ENCODE results near the gene CABCOCO1.

DNA sequence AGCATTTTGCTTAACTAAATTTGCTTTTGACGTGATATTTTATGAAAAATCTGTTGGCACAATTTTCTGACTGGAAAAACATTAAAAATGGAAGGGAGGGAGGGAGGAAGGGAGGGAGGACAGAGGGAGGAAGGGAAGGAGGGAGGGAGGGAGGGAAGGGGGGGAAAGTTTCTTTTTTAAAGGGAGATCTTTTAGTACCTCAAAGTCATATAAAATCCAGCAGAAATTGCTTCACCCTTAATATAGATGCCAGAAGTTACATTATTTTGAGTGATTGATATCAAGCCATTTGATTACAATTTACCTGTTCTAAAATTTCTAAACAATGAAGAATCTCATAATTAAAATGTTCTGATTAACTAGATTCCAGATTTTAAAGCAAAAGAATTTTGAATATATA lies 68.9 kb downstream of the CABCOCO1 start:
- TF ChIP-seq, protein P1, sequence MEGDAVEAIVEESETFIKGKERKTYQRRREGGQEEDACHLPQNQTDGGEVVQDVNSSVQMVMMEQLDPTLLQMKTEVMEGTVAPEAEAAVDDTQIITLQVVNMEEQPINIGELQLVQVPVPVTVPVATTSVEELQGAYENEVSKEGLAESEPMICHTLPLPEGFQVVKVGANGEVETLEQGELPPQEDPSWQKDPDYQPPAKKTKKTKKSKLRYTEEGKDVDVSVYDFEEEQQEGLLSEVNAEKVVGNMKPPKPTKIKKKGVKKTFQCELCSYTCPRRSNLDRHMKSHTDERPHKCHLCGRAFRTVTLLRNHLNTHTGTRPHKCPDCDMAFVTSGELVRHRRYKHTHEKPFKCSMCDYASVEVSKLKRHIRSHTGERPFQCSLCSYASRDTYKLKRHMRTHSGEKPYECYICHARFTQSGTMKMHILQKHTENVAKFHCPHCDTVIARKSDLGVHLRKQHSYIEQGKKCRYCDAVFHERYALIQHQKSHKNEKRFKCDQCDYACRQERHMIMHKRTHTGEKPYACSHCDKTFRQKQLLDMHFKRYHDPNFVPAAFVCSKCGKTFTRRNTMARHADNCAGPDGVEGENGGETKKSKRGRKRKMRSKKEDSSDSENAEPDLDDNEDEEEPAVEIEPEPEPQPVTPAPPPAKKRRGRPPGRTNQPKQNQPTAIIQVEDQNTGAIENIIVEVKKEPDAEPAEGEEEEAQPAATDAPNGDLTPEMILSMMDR (IDR thresholded peaks at IDR 0.05) = no peak
- TF ChIP-seq EZH2phosphoT487 (IDR thresholded peaks at IDR 0.05) (no peak), EZH2 (IDR thresholded peaks at IDR 0.05) (no peak)

All from neural progenitor cell (in vitro differentiated cells).